GM19452 (cell line): ENCODE measurements around the gene RFK.
"Not testable (repeated sequence)": the region's sequence is repeated elsewhere in the genome, so short reads cannot be mapped to it uniquely, and the experiment has no call there.

Experiments
- ATAC-seq: cut with Tn5 transposase; IDR thresholded peaks from one replicate; pipeline ENCODE4 v1.9.1; 2021; ENCODE audit not compliant: unreplicated experiment

Gene RFK

GRCh38 chr9:76372336-76372735 lies 21.9 kb downstream of the RFK start:
- ATAC-seq, result no peak

GRCh38 chr9:76371901-76372300 lies 22.3 kb downstream of the RFK start:
- no peak for ATAC-seq

GRCh38 chr9:76370396-76371023 lies 23.7 kb downstream of the RFK start:
- no peak for ATAC-seq

GRCh38 chr9:76369583-76369982 lies 24.6 kb downstream of the RFK start:
- no peak for ATAC-seq

- no peak for ATAC-seq
Observed at GRCh38 chr9:76366275-76366674, 28.0 kb downstream of the RFK start.

- ATAC-seq, result no peak
Observed at GRCh38 chr9:76365028-76365427, 29.2 kb downstream of the RFK start.

GRCh38 chr9:76363032-76363395 lies 31.2 kb downstream of the RFK start:
- no peak for ATAC-seq

GRCh38 chr9:76362332-76363031 lies 31.7 kb downstream of the RFK start:
- ATAC-seq, result not testable (repeated sequence)

GRCh38 chr9:76359766-76360165 lies 34.5 kb downstream of the RFK start:
- ATAC-seq, result no peak

- ATAC-seq, result no peak
Observed at GRCh38 chr9:76359365-76359764, 34.9 kb downstream of the RFK start.

GRCh38 chr9:76358628-76359280 lies 35.5 kb downstream of the RFK start:
- no peak for ATAC-seq

- no peak for ATAC-seq
Observed at GRCh38 chr9:76357555-76357954, 36.7 kb downstream of the RFK start.

- no peak for ATAC-seq
Observed at GRCh38 chr9:76355886-76356285, 38.3 kb downstream of the RFK start.

- ATAC-seq, result no peak
Observed at GRCh38 chr9:76354221-76354620, 40.0 kb downstream of the RFK start.

GRCh38 chr9:76353280-76353679 lies 40.9 kb downstream of the RFK start:
- ATAC-seq, result no peak

GRCh38 chr9:76352026-76352620 lies 42.1 kb downstream of the RFK start:
- no peak for ATAC-seq

- ATAC-seq, result no peak
Observed at GRCh38 chr9:76351006-76351405, 43.2 kb downstream of the RFK start.

GRCh38 chr9:76349865-76350264 lies 44.4 kb downstream of the RFK start:
- ATAC-seq, result no peak

GRCh38 chr9:76342858-76343257 lies 51.4 kb downstream of the RFK start:
- no peak for ATAC-seq

GRCh38 chr9:76342201-76342600 lies 52.0 kb downstream of the RFK start:
- ATAC-seq, result no peak

- ATAC-seq, result no peak
Observed at GRCh38 chr9:76341616-76342015, 52.6 kb downstream of the RFK start.

GRCh38 chr9:76338418-76338817 lies 55.8 kb downstream of the RFK start:
- ATAC-seq, result no peak
